Neural cell (in vitro differentiated cells): Measurements from ENCODE around the gene PALMD.

Source experiments
- EP300 ChIP-seq: fragments of 450-650 bp; conservative IDR thresholded peaks from 2 replicates; pipeline ENCODE4 v1.6.1; 2014; ENCODE audit warnings: antibody characterized with exemption, mild to moderate bottlenecking, moderate library complexity; ENCODE audit not compliant: poor library complexity, severe bottlenecking
- RAD21 ChIP-seq: fragments of 450-650 bp; conservative IDR thresholded peaks from 2 replicates; pipeline ENCODE4 v1.6.1; 2014; ENCODE audit warnings: antibody characterized with exemption, mild to moderate bottlenecking, moderate library complexity
- SMC3 ChIP-seq: fragments of 450-650 bp; conservative IDR thresholded peaks from 2 replicates; pipeline ENCODE4 v1.6.1; 2014; ENCODE audit warnings: antibody characterized with exemption, mild to moderate bottlenecking, moderate library complexity; ENCODE audit not compliant: poor library complexity

GRCh38 chr1:99700020-99700419 lies 54.1 kb downstream of the PALMD start:
- TF ChIP-seq RAD21 (no peak), SMC3 (no peak), EP300 (no peak)
